ENCODE results near the gene RNF11. TPM values are rescaled to one million over a fixed set of nuclear protein-coding genes. Genes with fewer than 3 reads are reported as not detected.

RNF11 gene
- total RNA-seq, 4 donors from 2014 or later, result 56.7 to 84.3 (median 76.2) TPM

DNA sequence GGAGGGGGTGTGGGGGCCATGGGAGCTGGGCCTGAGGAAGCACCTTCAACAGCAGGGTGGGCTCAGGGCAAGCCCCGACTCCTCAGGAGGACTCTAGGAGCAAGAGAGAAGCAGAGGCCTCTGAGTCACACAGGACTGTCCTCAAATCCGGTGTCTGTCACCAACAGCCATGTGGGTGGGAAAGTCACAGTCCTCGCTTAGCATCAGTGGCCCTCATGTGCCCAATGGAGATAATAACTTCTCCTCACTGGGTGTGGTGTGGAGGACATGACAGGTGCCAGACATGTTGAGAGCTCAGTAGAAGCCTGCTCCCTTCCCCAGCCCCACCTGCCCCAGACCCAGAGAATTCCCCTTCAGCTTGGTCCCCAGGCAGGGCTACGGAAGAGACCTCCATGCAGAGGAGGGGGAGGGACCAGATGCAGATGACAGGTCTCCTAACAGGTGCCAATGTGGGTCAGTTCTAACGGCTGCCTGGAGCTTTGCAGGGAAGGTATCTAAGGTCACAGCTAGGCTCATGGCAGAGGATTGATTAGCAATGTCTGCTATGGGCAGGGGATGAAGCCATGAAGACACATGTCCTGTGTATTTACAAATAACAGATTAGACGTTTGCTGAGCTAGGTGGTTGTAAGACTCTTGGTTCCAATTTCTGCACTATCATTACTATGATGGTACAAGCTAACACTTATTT is 64.1 kb downstream of the RNF11 start:
- no peak for DNase-seq (ENCODE audit: low spot score in 2 of 2)
- WGBS, 2 donors, result 80 to 91% methylated on average over 5 to 6 of the region's 6 CpGs
- TF ChIP-seq EP300 (IDR thresholded peaks at IDR 0.05), result no peak
- TF ChIP-seq CTCF (IDR thresholded peaks at IDR 0.05), result no peak
- TF ChIP-seq POLR2A (IDR thresholded peaks at IDR 0.05), result no peak
- H3K36me3 ChIP-seq, result no peaks in the 10 kb centered on the region
- no peak overlapping the region for H3K4me3 ChIP-seq
- no peaks in the 10 kb centered on the region for H3K27me3 ChIP-seq
- peaks cover 0 to 15% (median 6%) of the 10 kb centered on the region in 4 donors for H3K4me1 ChIP-seq
- no peaks in the 10 kb centered on the region for H3K9me3 ChIP-seq
- no peak overlapping the region for H3K27ac ChIP-seq

- no peak for DNase-seq (ENCODE audit: low spot score in 2 of 2)
- no peak overlapping the region for H3K4me3 ChIP-seq
- 80 to 90% methylated on average over 7 to 9 of the region's 10 CpGs for WGBS, 2 donors
- TF ChIP-seq CTCF (IDR thresholded peaks at IDR 0.05) (no peak), EP300 (IDR thresholded peaks at IDR 0.05) (no peak), POLR2A (IDR thresholded peaks at IDR 0.05) (no peak)
- no peak overlapping the region for H3K27ac ChIP-seq
- peaks cover 0 to 14% (median 6%) of the 10 kb centered on the region in 4 donors for H3K4me1 ChIP-seq
- no peaks in the 10 kb centered on the region for H3K27me3 ChIP-seq
- H3K9me3 ChIP-seq, result no peaks in the 10 kb centered on the region
- H3K36me3 ChIP-seq, result no peaks in the 10 kb centered on the region
Observed at GRCh38 chr1:51301152-51301843, 65.2 kb downstream of the RNF11 start.

GRCh38 chr1:51301844-51302162 is 65.7 kb downstream of the RNF11 start:
- no peaks in the 10 kb centered on the region for H3K36me3 ChIP-seq
- no peak overlapping the region for H3K4me3 ChIP-seq
- 59 to 64% methylated on average over 3 of the region's 3 CpGs for WGBS, 2 donors
- no peaks in the 10 kb centered on the region for H3K9me3 ChIP-seq
- H3K27ac ChIP-seq, result no peak overlapping the region
- no peak for TF ChIP-seq CTCF (IDR thresholded peaks at IDR 0.05)
- TF ChIP-seq POLR2A (IDR thresholded peaks at IDR 0.05), result no peak
- no peak for TF ChIP-seq EP300 (IDR thresholded peaks at IDR 0.05)
- DNase-seq (ENCODE audit: low spot score in 2 of 2), result no peak
- H3K27me3 ChIP-seq, result no peaks in the 10 kb centered on the region
- peaks cover 0 to 9% (median 4%) of the 10 kb centered on the region in 4 donors for H3K4me1 ChIP-seq

DNA sequence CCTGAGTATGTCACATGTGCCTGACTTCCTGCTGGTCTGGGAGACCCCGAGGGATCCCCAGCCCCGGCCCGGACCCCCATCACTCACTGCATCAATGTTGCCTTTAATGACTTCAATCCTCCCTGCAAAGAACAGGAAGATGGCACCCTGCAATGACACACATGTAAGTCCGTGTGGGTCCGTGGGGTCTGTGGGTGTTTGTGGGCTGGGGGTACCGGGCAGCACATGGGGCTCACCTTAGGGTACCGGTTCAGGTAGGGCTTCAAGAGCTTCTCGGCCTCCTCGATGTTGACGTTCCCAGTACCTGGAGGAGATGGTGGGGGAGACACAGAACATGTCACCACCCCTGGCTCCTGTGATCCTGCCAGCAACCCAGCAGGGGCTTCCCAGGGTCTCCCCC is 66.2 kb downstream of the RNF11 start:
- no peak for DNase-seq (ENCODE audit: low spot score in 2 of 2)
- 76 to 82% methylated on average over 10 of the region's 10 CpGs for WGBS, 2 donors
- Histone ChIP-seq H3K4me1 (peaks cover 0 to 4% (median 2%) of the 10 kb centered on the region in 4 donors), H3K36me3 (no peaks in the 10 kb centered on the region), H3K9me3 (no peaks in the 10 kb centered on the region), H3K4me3 (no peak overlapping the region), H3K27me3 (no peaks in the 10 kb centered on the region), H3K27ac (no peak overlapping the region)
- TF ChIP-seq EP300 (IDR thresholded peaks at IDR 0.05), result no peak
- TF ChIP-seq POLR2A (IDR thresholded peaks at IDR 0.05), result no peak
- TF ChIP-seq CTCF (IDR thresholded peaks at IDR 0.05), result no peak

DNA sequence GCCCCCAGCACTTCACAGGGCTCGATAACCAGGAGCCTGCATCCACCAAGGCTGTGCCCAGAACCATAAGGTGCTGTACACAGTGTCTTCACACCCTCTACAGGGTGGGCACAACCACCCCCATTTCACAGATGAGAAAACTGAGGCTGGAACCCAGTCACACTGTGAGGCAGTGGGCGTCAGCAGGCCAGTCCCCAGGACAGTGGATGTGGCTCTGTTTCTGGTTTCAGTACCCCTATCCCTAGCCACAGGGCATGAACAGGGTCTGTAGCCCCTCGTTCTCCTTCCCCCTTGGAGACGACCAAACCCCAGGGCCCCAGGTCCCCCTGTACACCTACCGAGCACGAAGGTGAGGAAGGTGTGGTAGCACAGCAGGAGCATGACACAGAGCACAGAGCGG is 66.7 kb downstream of the RNF11 start:
- no peak for TF ChIP-seq CTCF (IDR thresholded peaks at IDR 0.05)
- TF ChIP-seq EP300 (IDR thresholded peaks at IDR 0.05), result no peak
- TF ChIP-seq POLR2A (IDR thresholded peaks at IDR 0.05), result no peak
- DNase-seq (ENCODE audit: low spot score in 2 of 2), result no peak
- H3K4me1 ChIP-seq, result peaks cover 0 to 2% (median 0%) of the 10 kb centered on the region in 4 donors
- H3K27me3 ChIP-seq, result no peaks in the 10 kb centered on the region
- H3K27ac ChIP-seq, result no peak overlapping the region
- H3K9me3 ChIP-seq, result no peaks in the 10 kb centered on the region
- no peaks in the 10 kb centered on the region for H3K36me3 ChIP-seq
- H3K4me3 ChIP-seq, result no peak overlapping the region
- 81 to 84% methylated on average over 7 of the region's 7 CpGs for WGBS, 2 donors
